ENCODE data around the gene F8. TPM values are rescaled to one million over a fixed set of nuclear protein-coding genes. Genes with fewer than 3 reads are reported as not detected.

Gene F8
- total RNA-seq, 3 donors from 2014 or later (not counting 1 experiment from before 2014, with no cell fraction given): 1.4 to 4.6 (median 2.8) TPM

- Histone ChIP-seq H3K36me3 (ENCODE audit: control insufficient read depth, insufficient read depth, low read length) (no peaks in the 10 kb centered on the region), H3K4me1 (ENCODE audit: control insufficient read depth, insufficient read depth, low read length) (no peaks in the 10 kb centered on the region), H3K9me3 (ENCODE audit: control insufficient read depth, insufficient read depth, low read length) (no peaks in the 10 kb centered on the region), H3K27ac (ENCODE audit: low read length) (no peak overlapping the region), H3K27me3 (ENCODE audit: control insufficient read depth, insufficient read depth, low read length) (no peaks in the 10 kb centered on the region), H3K4me3 (ENCODE audit: low read length) (no peak overlapping the region)
- DNase-seq (peak in 1 of 2 donors; percentile 5), ATAC-seq (no peak)
- intact Hi-C loops (cut with micrococcal nuclease): no loop called here
- Mint-ChIP-seq H3K27me3 (ENCODE audit: low read depth in 2 of 2) (peaks cover 6 to 14% of the 10 kb centered on the region in 2 donors), H3K9me3 (no peaks in the 10 kb centered on the region), H3K4me1 (no peaks in the 10 kb centered on the region), H3K27ac (no peak overlapping the region), H3K36me3 (no peaks in the 10 kb centered on the region), H3K4me3 (no peak overlapping the region)
- TF ChIP-seq CTCF (IDR thresholded peaks at IDR 0.05): no peak
- WGBS (ENCODE audit: insufficient coverage): no CpG with 5 or more reads among the region's 3 CpGs
These were observed 35.5 kb downstream of the F8 start for GRCh38 chrX:154986826-154987575.

GRCh38 chrX:154981116-154981411 is 41.5 kb downstream of the F8 start:
- Mint-ChIP-seq H3K27ac (peak overlapping the region; percentile 34 to 85), H3K9me3 (peaks cover 0 to 3% of the 10 kb centered on the region in 2 donors), H3K36me3 (peaks cover 12% of the 10 kb centered on the region), H3K4me1 (peaks cover 8 to 10% of the 10 kb centered on the region in 2 donors), H3K27me3 (ENCODE audit: low read depth in 2 of 2) (peaks cover 0 to 15% of the 10 kb centered on the region in 2 donors), H3K4me3 (peak overlapping the region; percentile 67)
- peak; percentile 5 for TF ChIP-seq CTCF (IDR thresholded peaks at IDR 0.05)
- no peaks in the 10 kb centered on the region for H3K36me3 ChIP-seq (ENCODE audit: control insufficient read depth, insufficient read depth, low read length)
- intact Hi-C loops (cut with micrococcal nuclease): loop anchor here (1.0 to 2.0 kb wide), 3 partner anchors 68 to 168 kb away; no protein-coding TSS in a partner anchor
- 7% methylated on average over 5 of the region's 6 CpGs for WGBS (ENCODE audit: insufficient coverage)
- no peak overlapping the region for H3K27ac ChIP-seq (ENCODE audit: low read length)
- H3K4me3 ChIP-seq (ENCODE audit: low read length): no peak overlapping the region
- H3K27me3 ChIP-seq (ENCODE audit: control insufficient read depth, insufficient read depth, low read length): no peaks in the 10 kb centered on the region
- no peaks in the 10 kb centered on the region for H3K9me3 ChIP-seq (ENCODE audit: control insufficient read depth, insufficient read depth, low read length)
- ATAC-seq (no peak), DNase-seq (no peak)
- peaks cover 3% of the 10 kb centered on the region for H3K4me1 ChIP-seq (ENCODE audit: control insufficient read depth, insufficient read depth, low read length)

- peak; percentile 67 to 85 for DNase-seq
- Histone ChIP-seq H3K9me3 (ENCODE audit: control insufficient read depth, insufficient read depth, low read length) (no peaks in the 10 kb centered on the region), H3K36me3 (ENCODE audit: control insufficient read depth, insufficient read depth, low read length) (no peaks in the 10 kb centered on the region), H3K27ac (ENCODE audit: low read length) (peak overlapping the region; percentile 34), H3K27me3 (ENCODE audit: control insufficient read depth, insufficient read depth, low read length) (no peaks in the 10 kb centered on the region), H3K4me1 (ENCODE audit: control insufficient read depth, insufficient read depth, low read length) (peaks cover 3% of the 10 kb centered on the region), H3K4me3 (ENCODE audit: low read length) (no peak overlapping the region)
- Mint-ChIP-seq H3K36me3 (peaks cover 12% of the 10 kb centered on the region), H3K27me3 (ENCODE audit: low read depth in 2 of 2) (peaks cover 0 to 15% of the 10 kb centered on the region in 2 donors), H3K9me3 (peaks cover 0 to 3% of the 10 kb centered on the region in 2 donors), H3K27ac (peak overlapping the region; percentile 34 to 85), H3K4me3 (peak overlapping the region; percentile 67), H3K4me1 (peaks cover 8 to 10% of the 10 kb centered on the region in 2 donors)
- intact Hi-C loops (cut with micrococcal nuclease): loop anchor here (1.0 to 2.0 kb wide), 3 partner anchors 68 to 169 kb away; no protein-coding TSS in a partner anchor
- WGBS (ENCODE audit: insufficient coverage): 2% methylated on average over 7 of the region's 11 CpGs
- ATAC-seq: peak; percentile 91 to 99 (median 99)
- peak; percentile 64 for TF ChIP-seq CTCF (IDR thresholded peaks at IDR 0.05)
These were observed 42.0 kb downstream of the F8 start for GRCh38 chrX:154980330-154981115.
